Skeletal muscle tissue (tissue), 5 donors: Measurements from ENCODE around the gene SFT2D2. TPM values are rescaled to one million over a fixed set of nuclear protein-coding genes. Genes with fewer than 3 reads are reported as not detected.

Experiments used
- H3K27ac ChIP-seq: one replicate; pipeline ENCODE4 v1.7.0; 2013; ENCODE audit warnings: mild to moderate bottlenecking, low read depth, low read length, inconsistent platforms
- H3K27me3 ChIP-seq, 3 donors: one replicate each; pipeline ENCODE4 v1.7.0; 2013; ENCODE audit warnings: low read length in 3 of 3; ENCODE audit not compliant: control insufficient read depth in 3 of 3, insufficient read depth in 3 of 3
- H3K36me3 ChIP-seq, 3 donors: one replicate each; pipeline ENCODE4 v1.7.0; 2013; ENCODE audit warnings: low read length in 3 of 3; ENCODE audit not compliant: control insufficient read depth in 3 of 3, insufficient read depth in 3 of 3
- H3K4me1 ChIP-seq, 3 donors: one replicate each; pipeline ENCODE4 v1.7.0; 2013; ENCODE audit warnings: low read length in 3 of 3, mild to moderate bottlenecking in 3 of 3; ENCODE audit not compliant: control insufficient read depth in 3 of 3, insufficient read depth in 3 of 3
- H3K4me3 ChIP-seq, 3 donors: one replicate each; pipeline ENCODE4 v1.7.0; 2013; ENCODE audit warnings: low read length in 3 of 3
- H3K9ac ChIP-seq, 3 donors: one replicate each; pipeline ENCODE4 v1.7.0; 2013; ENCODE audit warnings: low read length in 3 of 3, mild to moderate bottlenecking in 3 of 3, moderate library complexity in 2 of 3, low read depth in 1 of 3
- H3K9me3 ChIP-seq, 3 donors: one replicate each; pipeline ENCODE4 v1.7.0; 2013; ENCODE audit warnings: low read length in 3 of 3; ENCODE audit not compliant: control insufficient read depth in 3 of 3
- small RNA-seq: library from RNA; depleted of rRNA; stranded (forward); fragments of <200 nt; gene quantifications from one replicate; pipeline ENCODE3, GENCODE V24; 2014
- total RNA-seq: library from RNA; depleted of rRNA; stranded (reverse); fragments of >200 nt; gene quantifications from one replicate; pipeline ENCODE4 v1.2.3, GENCODE V29; 2014
- donor health status: Osteomylitis.

Gene SFT2D2
- total RNA-seq, 1 donor from 2014 or later = 18.8 TPM

- no peak overlapping the region for H3K27ac ChIP-seq
- no peaks in the 10 kb centered on the region for H3K36me3 ChIP-seq
These were observed 71.4 kb downstream of the SFT2D2 start for GRCh38 chr1:168297019-168297730.

GRCh38 chr1:168298446-168298845 is 72.6 kb downstream of the SFT2D2 start:
- no peak overlapping the region for H3K9ac ChIP-seq

More at GRCh38 chr1:168297019-168297730, 71.4 kb downstream of the SFT2D2 start:
- no peaks in the 10 kb centered on the region for H3K9me3 ChIP-seq
- no peak overlapping the region for H3K4me3 ChIP-seq
- H3K4me1 ChIP-seq = no peaks in the 10 kb centered on the region
- no peaks in the 10 kb centered on the region for H3K27me3 ChIP-seq
- no peak overlapping the region for H3K9ac ChIP-seq

GRCh38 chr1:168300626-168301025 is 74.8 kb downstream of the SFT2D2 start:
- Histone ChIP-seq H3K36me3 (no peaks in the 10 kb centered on the region), H3K27ac (no peak overlapping the region), H3K4me1 (no peaks in the 10 kb centered on the region), H3K4me3 (no peak overlapping the region), H3K27me3 (no peaks in the 10 kb centered on the region), H3K9me3 (no peaks in the 10 kb centered on the region), H3K9ac (no peak overlapping the region)

More at GRCh38 chr1:168298446-168298845, 72.6 kb downstream of the SFT2D2 start:
- Histone ChIP-seq H3K4me1 (no peaks in the 10 kb centered on the region), H3K27ac (no peak overlapping the region), H3K9me3 (no peaks in the 10 kb centered on the region), H3K27me3 (no peaks in the 10 kb centered on the region), H3K36me3 (no peaks in the 10 kb centered on the region), H3K4me3 (no peak overlapping the region)

- Histone ChIP-seq H3K9me3 (no peaks in the 10 kb centered on the region), H3K27me3 (no peaks in the 10 kb centered on the region), H3K9ac (no peak overlapping the region), H3K4me3 (no peak overlapping the region), H3K36me3 (no peaks in the 10 kb centered on the region), H3K27ac (no peak overlapping the region), H3K4me1 (no peaks in the 10 kb centered on the region)
These were observed 76.0 kb downstream of the SFT2D2 start for GRCh38 chr1:168301664-168302320.

Small RNA genes within 50 kb of the gene (small RNA-seq; reads per million reads assigned to genes)
- gene AL021397.1 (not detected), gene RNU6-1310P (not detected)

Other genes with a start within 250 kb of the SFT2D2 start
- 8.9 TPM for gene GPR161, start 89.1 kb upstream of the SFT2D2 start, total RNA-seq
- 21.4 TPM for gene TIPRL, start 47.0 kb upstream of the SFT2D2 start, total RNA-seq
- gene TBX19, start 54.9 kb downstream of the SFT2D2 start, total RNA-seq = 1.0 TPM